ENCODE measurements around the gene RAP1GAP2.
"Not testable (repeated sequence)": the region's sequence is repeated elsewhere in the genome, so short reads cannot be mapped to it uniquely, and the experiment has no call there.

Gene RAP1GAP2

GRCh38 chr17:3063507-3063906 is 267.3 kb downstream of the RAP1GAP2 start, which contains the start of gene OR1D5:
Gene OR1D5 (minus strand): TSS chr17:3063607. CDS start chr17:3063607, 0 bp downstream.
- not testable (repeated sequence) for DNase-seq

- not testable (repeated sequence) for DNase-seq
Measured at GRCh38 chr17:3065192-3065591, 269.0 kb downstream of the RAP1GAP2 start.

- DNase-seq: not testable (repeated sequence)
Measured at GRCh38 chr17:3073850-3074249, 277.6 kb downstream of the RAP1GAP2 start.

Data from HCEC 1CT (cell line).